HUES6 (cell line): ENCODE results near the gene CLCN3.
A peak's percentile ranks its signal among the peaks of the same experiment; 100 is the strongest.
"Not testable (repeated sequence)": the region's sequence is repeated elsewhere in the genome, so short reads cannot be mapped to it uniquely, and the experiment has no call there.

ENCODE experiments used
- H3K27ac ChIP-seq: 2 replicates; pipeline ENCODE4 v1.7.0; 2013; ENCODE audit warnings: low read depth, mild to moderate bottlenecking, low read length, inconsistent platforms
- H3K27me3 ChIP-seq: 2 replicates; pipeline ENCODE4 v1.6.1; 2013; ENCODE audit warnings: low read length; ENCODE audit not compliant: control insufficient read depth, insufficient read depth
- H3K36me3 ChIP-seq: 2 replicates; pipeline ENCODE4 v1.6.1; 2013; ENCODE audit warnings: low read length; ENCODE audit not compliant: control insufficient read depth, insufficient read depth
- H3K4me1 ChIP-seq: 2 replicates; pipeline ENCODE4 v1.6.1; 2013; ENCODE audit warnings: low read length; ENCODE audit not compliant: control insufficient read depth, insufficient read depth
- H3K4me3 ChIP-seq: 2 replicates; pipeline ENCODE4 v1.5.1; 2013; ENCODE audit warnings: low read depth, low read length
- H3K9ac ChIP-seq: one replicate; pipeline ENCODE4 v1.6.1; 2013; ENCODE audit warnings: mild to moderate bottlenecking, low read length
- H3K9me3 ChIP-seq: 2 replicates; pipeline ENCODE4 v1.6.1; 2013; ENCODE audit warnings: low read depth, low read length; ENCODE audit not compliant: control insufficient read depth, insufficient read depth

The CLCN3 gene

DNA sequence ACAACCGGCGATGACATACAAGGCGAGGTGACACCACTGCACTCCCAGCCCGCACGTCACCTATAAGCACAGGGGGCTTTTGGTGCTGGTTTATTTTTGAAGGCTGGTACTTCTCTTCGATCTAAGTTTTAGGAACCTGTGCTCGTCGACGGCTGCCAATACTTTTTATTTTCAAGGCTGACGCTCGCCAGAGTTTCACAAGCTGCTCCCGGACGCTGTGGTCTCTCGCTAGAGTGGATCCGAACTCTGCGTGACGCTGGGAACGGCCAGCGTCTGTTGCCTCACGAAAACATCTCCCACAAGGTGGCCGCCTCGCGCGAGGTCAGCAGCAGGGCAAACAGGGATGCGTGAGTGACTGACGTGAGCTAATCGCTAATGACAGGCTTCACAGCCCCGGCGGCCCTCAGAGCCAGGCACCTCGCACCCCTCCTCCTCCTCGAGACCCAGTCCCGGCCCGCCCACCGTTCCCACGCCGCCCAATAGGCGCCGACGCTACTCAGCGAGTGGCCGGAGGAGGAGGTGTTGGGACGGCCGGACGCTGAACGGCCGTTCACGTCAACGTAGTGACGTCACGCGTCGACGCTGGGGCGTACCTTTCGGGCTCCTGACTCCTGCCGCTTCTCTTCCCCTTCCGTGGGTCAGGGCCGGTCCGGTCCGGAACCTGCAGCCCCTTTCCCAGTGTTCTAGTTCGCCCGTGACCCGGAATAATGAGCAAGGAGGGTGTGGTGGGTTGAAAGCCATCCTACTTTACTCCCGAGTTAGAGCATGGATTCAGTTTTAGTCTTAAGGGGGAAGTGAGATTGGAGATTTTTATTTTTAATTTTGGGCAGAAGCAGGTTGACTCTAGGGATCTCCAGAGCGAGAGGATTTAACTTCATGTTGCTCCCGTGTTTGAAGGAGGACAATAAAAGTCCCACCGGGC is at the start of gene CLCN3:
Gene CLCN3, plus strand, starts transcription at position 621 of the 922 bp plus-strand sequence. CDS start 15,351 bp downstream, outside the sequence.
- peak within 1 kb of the TSS; percentile 89 for H3K9ac ChIP-seq
- H3K4me1 ChIP-seq = peaks cover 7% of the 10 kb centered on the region; the same call in 1 of the 2 replicates
- H3K4me3 ChIP-seq = peak within 1 kb of the TSS; percentile 85
- no peaks in the 10 kb centered on the region for H3K36me3 ChIP-seq
- no peaks in the 10 kb centered on the region for H3K9me3 ChIP-seq
- no peaks in the 10 kb centered on the region for H3K27me3 ChIP-seq
- H3K27ac ChIP-seq = peak within 1 kb of the TSS; percentile 81; the same call in 1 of the 2 replicates

DNA sequence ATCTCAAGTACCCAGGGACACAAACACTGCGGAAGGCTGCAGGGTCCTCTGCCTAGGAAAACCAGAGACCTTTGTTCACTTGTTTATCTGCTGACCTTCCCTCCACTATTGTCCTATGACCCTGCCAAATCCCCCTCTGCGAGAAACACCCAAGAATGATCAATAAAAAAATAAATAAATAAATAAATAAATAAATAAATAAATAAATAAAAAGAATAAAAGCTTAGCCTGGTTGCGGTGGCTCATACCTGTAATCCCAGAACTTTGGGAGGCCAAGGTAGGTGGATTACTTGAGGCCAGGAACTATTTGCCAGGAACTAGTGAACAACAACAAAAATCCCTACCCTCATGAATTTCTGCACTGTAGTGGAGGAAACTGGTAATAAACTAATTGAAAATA is 49.4 kb upstream of the CLCN3 start:
- not testable (repeated sequence) for H3K27ac ChIP-seq, H3K27me3 ChIP-seq, H3K9me3 ChIP-seq, H3K4me1 ChIP-seq, H3K9ac ChIP-seq, H3K4me3 ChIP-seq
- peaks cover 17% of the 10 kb centered on the region for H3K36me3 ChIP-seq

DNA sequence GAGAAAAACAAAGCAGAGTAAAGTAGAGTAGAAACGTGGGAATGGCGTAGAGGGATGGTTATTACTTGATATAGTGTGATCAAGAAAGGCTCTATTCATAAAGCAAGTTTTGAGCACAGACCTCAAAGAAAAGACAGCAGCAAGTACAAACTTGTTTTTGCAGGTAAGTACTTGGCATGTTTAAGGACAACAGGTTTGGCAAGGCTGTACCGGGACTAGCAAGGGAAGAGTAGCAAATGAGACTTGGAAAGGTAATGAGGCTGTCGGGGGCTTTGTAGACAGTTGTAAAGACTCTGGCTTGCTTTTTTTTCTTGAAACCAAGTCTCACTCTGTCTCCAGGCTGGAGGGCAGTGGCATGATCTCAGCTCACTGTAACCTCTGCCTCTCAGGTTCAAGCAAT is 48.9 kb upstream of the CLCN3 start:
- H3K4me1 ChIP-seq = no peaks in the 10 kb centered on the region
- no peaks in the 10 kb centered on the region for H3K27me3 ChIP-seq
- H3K9ac ChIP-seq = no peak overlapping the region
- H3K4me3 ChIP-seq = no peak overlapping the region
- H3K9me3 ChIP-seq = no peaks in the 10 kb centered on the region
- H3K36me3 ChIP-seq = peaks cover 17% of the 10 kb centered on the region
- no peak overlapping the region for H3K27ac ChIP-seq

DNA sequence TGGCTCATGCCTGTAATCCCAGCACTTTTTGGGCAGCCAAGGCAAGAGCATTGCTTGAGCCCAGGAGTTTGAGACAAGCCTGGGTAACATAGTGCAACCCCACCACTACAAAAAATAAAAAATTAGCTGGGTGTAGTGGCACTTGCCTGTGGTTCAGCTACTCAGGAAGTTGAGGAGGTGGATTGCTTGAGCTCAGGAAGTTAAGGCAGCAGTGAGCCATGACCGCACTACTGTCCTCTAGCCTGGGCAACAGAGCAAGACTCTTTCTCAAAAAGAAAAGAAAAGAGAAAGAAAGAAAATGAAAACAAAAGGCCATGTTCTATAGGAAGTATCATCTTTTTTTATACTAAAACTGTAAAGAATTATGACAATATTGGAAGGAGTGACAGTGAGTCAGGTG is 46.5 kb upstream of the CLCN3 start:
- Histone ChIP-seq H3K36me3 (peaks cover 20% of the 10 kb centered on the region), H3K4me3 (no peak overlapping the region), H3K27me3 (no peaks in the 10 kb centered on the region), H3K4me1 (no peaks in the 10 kb centered on the region), H3K9me3 (no peaks in the 10 kb centered on the region), H3K27ac (no peak overlapping the region), H3K9ac (no peak overlapping the region)

DNA sequence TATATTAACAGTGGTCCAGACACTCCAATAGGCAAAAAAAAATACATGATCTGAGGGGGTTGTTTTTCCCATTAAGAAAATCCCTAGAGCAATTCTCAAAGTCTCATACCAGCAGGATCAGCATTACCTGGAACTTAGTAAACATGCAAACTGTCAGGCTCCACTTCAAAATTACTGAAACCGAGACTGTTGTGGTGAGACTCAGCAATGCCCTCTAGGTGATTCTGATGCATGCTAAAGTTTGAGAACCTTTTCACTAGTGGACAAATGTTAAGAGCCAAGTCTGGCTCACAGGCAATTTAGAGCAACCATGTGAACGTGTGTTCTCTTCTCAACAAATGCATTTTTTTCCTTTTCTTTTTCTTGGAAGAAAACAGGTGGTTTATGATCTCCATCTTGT is 38.2 kb upstream of the CLCN3 start:
- Histone ChIP-seq H3K9me3 (no peaks in the 10 kb centered on the region), H3K36me3 (peaks cover 9% of the 10 kb centered on the region), H3K4me1 (no peaks in the 10 kb centered on the region), H3K4me3 (no peak overlapping the region), H3K27me3 (no peaks in the 10 kb centered on the region), H3K9ac (no peak overlapping the region), H3K27ac (no peak overlapping the region)

DNA sequence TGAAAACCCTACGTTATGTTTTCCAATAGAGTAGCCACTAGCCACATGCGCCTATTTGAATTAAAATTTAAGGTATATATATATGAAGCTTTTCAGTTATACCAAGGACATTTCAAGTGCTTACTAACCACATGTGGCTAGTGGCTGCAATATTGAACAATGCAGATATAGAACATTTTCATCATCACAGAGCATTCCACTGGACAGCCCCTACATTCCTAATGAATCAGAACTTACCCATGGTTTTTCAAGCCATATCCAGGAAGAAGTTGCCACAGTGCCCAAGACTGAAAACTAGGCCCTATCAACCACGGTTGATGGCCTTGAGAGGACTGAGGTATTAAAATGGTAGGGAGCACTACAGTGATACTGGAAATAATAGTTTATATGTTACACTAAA is 37.7 kb upstream of the CLCN3 start:
- peaks cover 9% of the 10 kb centered on the region for H3K36me3 ChIP-seq
- H3K27me3 ChIP-seq = no peaks in the 10 kb centered on the region
- no peaks in the 10 kb centered on the region for H3K9me3 ChIP-seq
- no peaks in the 10 kb centered on the region for H3K4me1 ChIP-seq
- H3K9ac ChIP-seq = no peak overlapping the region
- H3K4me3 ChIP-seq = no peak overlapping the region
- H3K27ac ChIP-seq = no peak overlapping the region

DNA sequence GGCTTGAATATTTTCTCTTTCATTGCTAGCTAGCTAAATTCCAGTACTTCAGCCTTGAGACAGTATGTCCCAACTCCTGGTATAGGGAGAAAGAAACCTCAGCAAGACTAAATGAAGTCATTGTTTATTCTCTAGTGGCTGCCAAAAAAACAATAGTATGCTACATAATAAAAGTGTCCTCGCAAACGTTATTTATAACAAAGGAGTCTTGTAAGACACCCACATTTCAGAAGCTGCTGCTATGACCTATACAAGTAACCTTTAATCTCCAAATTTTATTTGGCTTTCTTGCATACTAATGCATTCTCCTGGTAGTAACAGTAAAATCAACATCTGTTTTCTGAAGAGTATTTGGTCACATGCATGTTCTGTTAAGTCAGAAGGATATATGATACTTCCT is 36.8 kb upstream of the CLCN3 start:
- Histone ChIP-seq H3K36me3 (peaks cover 13% of the 10 kb centered on the region), H3K9me3 (no peaks in the 10 kb centered on the region), H3K27me3 (no peaks in the 10 kb centered on the region), H3K27ac (no peak overlapping the region), H3K4me3 (no peak overlapping the region), H3K4me1 (no peaks in the 10 kb centered on the region), H3K9ac (no peak overlapping the region)

DNA sequence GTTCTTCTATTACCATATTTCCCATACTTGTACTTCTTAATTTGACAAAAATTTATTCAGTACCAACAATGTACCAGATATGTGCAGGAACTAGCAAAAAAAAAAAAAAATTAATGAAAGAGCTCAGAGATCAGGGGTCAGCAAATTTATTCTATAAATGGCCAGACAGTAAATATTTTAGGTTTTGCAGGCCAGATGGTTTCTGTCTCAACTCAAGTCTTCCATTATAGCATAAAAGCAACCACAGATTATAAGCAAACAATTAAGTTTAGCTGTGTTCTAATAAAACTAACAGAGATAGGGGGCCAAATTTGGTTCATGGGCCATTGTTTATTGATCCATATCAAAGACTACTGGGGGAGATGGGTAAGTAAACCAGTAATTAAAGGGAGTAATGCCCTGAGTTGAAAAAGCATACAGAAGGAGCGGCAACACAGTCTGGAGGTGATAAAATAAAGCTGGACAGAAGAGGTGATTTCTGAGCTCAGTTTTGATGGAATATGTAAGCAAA is 27.3 kb upstream of the CLCN3 start:
- H3K9me3 ChIP-seq = no peaks in the 10 kb centered on the region
- no peaks in the 10 kb centered on the region for H3K27me3 ChIP-seq
- H3K4me3 ChIP-seq = no peak overlapping the region
- H3K4me1 ChIP-seq = no peaks in the 10 kb centered on the region
- H3K36me3 ChIP-seq = 0 out of 2 replicates have a peak, but pooled peaks cover 5% of the 10 kb centered on the region
- no peak overlapping the region for H3K27ac ChIP-seq
- no peak overlapping the region for H3K9ac ChIP-seq

DNA sequence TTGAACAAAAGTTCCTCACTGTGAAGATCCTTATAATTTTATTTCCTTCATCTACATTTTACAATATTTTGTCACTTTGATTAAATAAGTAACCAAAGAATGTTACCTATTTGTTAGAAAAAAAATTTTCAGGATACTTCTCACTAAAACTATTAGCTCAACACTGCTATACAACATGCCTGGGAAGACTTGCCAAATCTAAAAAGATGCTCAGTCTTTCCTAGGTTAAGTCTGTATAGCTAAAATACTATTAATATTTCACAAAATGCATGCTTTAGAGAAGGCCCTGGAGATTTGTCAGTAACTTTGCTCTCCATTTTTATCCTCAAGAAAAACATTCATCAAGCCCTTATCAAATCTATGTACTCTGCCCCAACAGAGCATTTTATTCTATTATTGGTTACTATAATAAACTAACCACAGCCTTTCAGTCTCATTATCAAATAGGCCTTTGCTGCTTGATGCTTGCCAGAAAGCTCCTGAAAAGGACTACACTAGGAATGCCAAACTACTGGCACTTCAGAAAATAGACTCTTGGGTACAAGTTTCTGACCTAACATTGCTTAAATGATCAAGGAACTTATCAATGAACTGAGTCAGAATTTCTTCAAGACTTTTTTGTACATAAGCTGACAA is 25.7 kb upstream of the CLCN3 start:
- H3K27ac ChIP-seq = no peak overlapping the region
- H3K36me3 ChIP-seq = 0 out of 2 replicates have a peak, but pooled peaks cover 3% of the 10 kb centered on the region
- H3K27me3 ChIP-seq = no peaks in the 10 kb centered on the region
- no peak overlapping the region for H3K4me3 ChIP-seq
- no peak overlapping the region for H3K9ac ChIP-seq
- H3K4me1 ChIP-seq = no peaks in the 10 kb centered on the region
- no peaks in the 10 kb centered on the region for H3K9me3 ChIP-seq

DNA sequence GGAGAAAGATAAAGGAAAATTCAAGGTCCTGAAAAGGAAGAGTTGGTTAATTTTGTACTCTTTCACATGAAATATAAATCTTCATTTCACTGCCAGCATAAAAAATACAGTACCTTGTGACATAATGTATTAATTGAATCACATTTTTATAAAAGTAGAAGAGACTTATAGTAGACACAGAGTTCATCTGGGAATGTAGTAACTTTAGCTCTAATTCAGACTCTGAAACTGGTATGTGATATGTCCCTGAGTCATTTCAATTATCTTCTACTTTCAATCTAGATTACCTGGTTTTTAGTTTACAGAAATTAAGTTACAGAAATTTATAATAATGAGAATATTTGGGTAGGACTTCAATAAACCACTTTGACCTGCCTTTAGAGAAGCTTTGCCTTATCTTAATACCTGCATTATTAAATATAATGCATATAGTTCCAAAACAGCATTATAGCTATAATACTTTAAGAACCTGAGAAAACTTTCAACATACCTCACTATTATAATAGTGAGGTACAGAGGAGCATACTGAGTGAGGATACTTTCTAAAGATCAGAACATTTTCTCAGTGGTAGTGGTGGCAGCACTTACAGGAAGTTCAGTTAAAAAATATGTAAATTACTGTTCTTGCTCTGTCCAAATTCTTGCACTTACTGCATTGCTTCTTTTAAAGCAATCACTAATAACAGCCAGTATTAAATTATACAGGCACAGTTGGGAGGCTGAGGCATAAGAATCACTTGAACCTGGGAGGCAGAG is 19.2 kb upstream of the CLCN3 start:
- no peaks in the 10 kb centered on the region for H3K27me3 ChIP-seq
- H3K9me3 ChIP-seq = no peaks in the 10 kb centered on the region
- no peak overlapping the region for H3K9ac ChIP-seq
- H3K27ac ChIP-seq = no peak overlapping the region
- H3K36me3 ChIP-seq = peaks cover 12% of the 10 kb centered on the region; the same call in 1 of the 2 replicates
- no peak overlapping the region for H3K4me3 ChIP-seq
- peaks cover 4% of the 10 kb centered on the region; the same call in 1 of the 2 replicates for H3K4me1 ChIP-seq
